Prostate gland (tissue), 2 donors: Measurements from ENCODE around the gene CDK5RAP1.

ENCODE experiments used
- CTCF ChIP-seq, 4 experiments: fragments of 200-600 bp in 2 of 4; fragments of 450-650 bp in 2 of 4; sonication (generic) in 2 of 4; IDR thresholded peaks; 1 replicate in 3 of 4; 2 replicates in 1 of 4; pipeline ENCODE4 v1.5.1; 2016 to 2019; ENCODE audit warnings: antibody characterized with exemption in 4 of 4, mild to moderate bottlenecking in 2 of 4, moderate library complexity in 2 of 4
- POLR2A ChIP-seq: fragments of 450-650 bp; IDR thresholded peaks from one replicate; pipeline ENCODE4 v1.6.1; 2016; ENCODE audit warnings: antibody characterized with exemption, mild to moderate bottlenecking
- POLR2AphosphoS5 ChIP-seq: sonication (generic); formaldehyde crosslinking; IDR thresholded peaks from one replicate; pipeline ENCODE4 v1.6.1; 2017; ENCODE audit warnings: antibody characterized with exemption

DNA sequence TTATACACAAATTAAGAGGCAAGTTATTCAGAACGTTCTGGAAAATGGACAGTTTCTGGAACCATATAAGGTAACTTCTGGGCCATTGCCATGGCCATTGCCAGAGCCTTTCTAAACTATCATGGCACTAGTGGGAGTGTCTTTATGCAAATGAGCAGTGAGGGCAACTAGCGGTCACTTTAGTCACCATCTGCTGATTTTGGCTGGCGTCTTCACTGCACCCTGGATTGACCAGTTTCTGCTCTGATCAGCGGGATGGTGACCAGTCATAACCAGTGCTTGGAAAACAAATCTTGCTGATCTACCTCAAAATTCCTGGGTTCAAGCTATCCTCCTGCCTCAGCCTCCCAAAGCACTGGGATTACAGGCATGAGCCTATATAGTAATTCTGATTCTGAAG, 49.5 kb upstream of the CDK5RAP1 start:
- TF ChIP-seq POLR2A (no peak), CTCF (IDR thresholded peaks at IDR 0.05) (no peak), POLR2AphosphoS5 (no peak)
